CD4-positive, alpha-beta T cell treated with Interleukin-2 at 100 ng/mL for 4 hours (primary cell): ENCODE measurements around the gene GNG2.
A peak's percentile ranks its signal among the peaks of the same experiment; 100 is the strongest.

Experiments used
- DNase-seq: peaks from one replicate; pipeline ENCODE4 v3.0.0-alpha.2; 2020; ENCODE audit warnings: low spot score

The GNG2 gene

GRCh38 chr14:51942971-51943370 is 82.6 kb downstream of the GNG2 start:
- DNase-seq = no peak

GRCh38 chr14:51950007-51950406 is 89.6 kb downstream of the GNG2 start:
- DNase-seq = no peak

GRCh38 chr14:51951656-51952055 is 91.2 kb downstream of the GNG2 start:
- no peak for DNase-seq

- no peak for DNase-seq
Observed at GRCh38 chr14:51954031-51954430, 93.6 kb downstream of the GNG2 start.

- DNase-seq = no peak
Observed at GRCh38 chr14:51954657-51955056, 94.2 kb downstream of the GNG2 start.

GRCh38 chr14:51957950-51958349 is 97.5 kb downstream of the GNG2 start:
- DNase-seq = no peak

- DNase-seq = no peak
Observed at GRCh38 chr14:51959928-51960327, 99.5 kb downstream of the GNG2 start.

- no peak for DNase-seq
Observed at GRCh38 chr14:51960866-51961265, 100.5 kb downstream of the GNG2 start.

GRCh38 chr14:51962711-51963110 is 102.3 kb downstream of the GNG2 start:
- no peak for DNase-seq

GRCh38 chr14:51963286-51963685 is 102.9 kb downstream of the GNG2 start:
- no peak for DNase-seq

GRCh38 chr14:51967521-51967920 is 107.1 kb downstream of the GNG2 start:
- no peak for DNase-seq

GRCh38 chr14:51969852-51970540 is 109.6 kb downstream of the GNG2 start:
- DNase-seq = no peak

- DNase-seq = no peak
Observed at GRCh38 chr14:51972566-51972965, 112.2 kb downstream of the GNG2 start.

GRCh38 chr14:51977075-51977474 is 116.7 kb downstream of the GNG2 start:
- DNase-seq = no peak

GRCh38 chr14:51978681-51979085 is 118.3 kb downstream of the GNG2 start:
- no peak for DNase-seq

GRCh38 chr14:51979088-51979709 is 118.8 kb downstream of the GNG2 start:
- DNase-seq = peak; percentile 86

- DNase-seq = no peak
Observed at GRCh38 chr14:51981218-51981854, 120.9 kb downstream of the GNG2 start.

- DNase-seq = no peak
Observed at GRCh38 chr14:51988221-51988620, 127.8 kb downstream of the GNG2 start.

- peak; percentile 91 for DNase-seq
Observed at GRCh38 chr14:51989293-51990234, 129.2 kb downstream of the GNG2 start, which contains the start of gene RTRAF. Gene RTRAF (plus strand): TSS chr14:51989546. CDS start chr14:51989640, 94 bp downstream.

GRCh38 chr14:51990488-51990887 is 130.1 kb downstream of the GNG2 start:
- DNase-seq = no peak

- no peak for DNase-seq
Observed at GRCh38 chr14:51993285-51993920, 133.0 kb downstream of the GNG2 start.
